LHCN-M2 (cell line): ENCODE data around the gene LIPK. TPM values are rescaled to one million over a fixed set of nuclear protein-coding genes. Genes with fewer than 3 reads are reported as not detected.
"Not testable (repeated sequence)": the region's sequence is repeated elsewhere in the genome, so short reads cannot be mapped to it uniquely, and the experiment has no call there.

Experiments
- DNase-seq: peaks from one replicate; pipeline ENCODE4 v3.0.0-alpha.2; 2012; ENCODE audit warnings: low read depth
- polyA plus RNA-seq: library from polyadenylated mRNA; unstranded; fragments of >200 nt; gene quantifications from one replicate; pipeline ENCODE4 v1.2.1, GENCODE V29; 2012; ENCODE audit warnings: missing spikeins
- total RNA-seq: library from RNA; depleted of rRNA; stranded (reverse); fragments of >200 nt; gene quantifications from 2 replicates; pipeline ENCODE4 v1.2.3, GENCODE V29; 2014; rRNA removed

LIPK gene
- 0.17 TPM in 1 of 2 replicates, not detected in the other for total RNA-seq
- polyA plus RNA-seq, result not detected

DNA sequence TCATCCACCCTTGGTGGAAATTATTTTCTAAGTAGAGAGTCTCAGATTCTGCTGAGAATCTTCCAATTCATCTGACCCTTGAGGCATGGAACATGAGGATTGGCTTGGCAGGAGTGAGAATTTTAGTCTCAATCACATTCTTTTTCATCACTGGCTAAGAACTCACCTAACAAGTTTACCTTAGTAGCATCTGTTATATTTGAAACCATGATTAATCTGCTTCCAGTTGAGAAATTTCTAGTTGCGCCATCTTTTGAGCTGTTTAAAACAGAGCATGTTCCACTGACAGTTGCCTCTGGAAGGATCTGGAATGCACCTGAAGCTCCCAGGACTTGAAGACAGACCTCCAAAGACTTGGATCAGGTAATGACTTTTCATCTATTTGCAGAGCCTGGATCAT lies at the start of gene LIPK:
LIPK (plus strand) TSS at position 292 of the 400 bp plus-strand sequence. CDS start 18,295 bp downstream, outside the sequence.
- no peak for DNase-seq

DNA sequence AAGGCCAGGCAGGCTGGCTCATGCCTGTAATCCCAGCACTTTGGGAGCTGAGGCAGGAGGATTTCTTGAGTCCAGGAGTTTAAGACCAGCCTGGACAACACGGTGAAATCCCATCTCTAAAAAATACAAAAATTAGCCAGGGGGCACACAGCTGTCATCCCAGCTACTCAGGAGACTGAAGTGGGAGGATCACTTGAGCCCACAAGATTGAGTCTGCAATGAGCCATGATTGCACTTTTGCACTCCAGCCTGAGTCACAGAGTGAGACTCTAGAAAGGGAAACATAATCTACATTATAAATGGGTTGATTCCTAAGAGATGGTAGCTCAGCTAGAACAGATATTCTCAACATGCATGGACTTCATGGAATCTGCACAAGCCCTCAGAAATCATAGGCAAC lies 48.1 kb upstream of the LIPK start:
- peak; percentile 77 for DNase-seq

DNA sequence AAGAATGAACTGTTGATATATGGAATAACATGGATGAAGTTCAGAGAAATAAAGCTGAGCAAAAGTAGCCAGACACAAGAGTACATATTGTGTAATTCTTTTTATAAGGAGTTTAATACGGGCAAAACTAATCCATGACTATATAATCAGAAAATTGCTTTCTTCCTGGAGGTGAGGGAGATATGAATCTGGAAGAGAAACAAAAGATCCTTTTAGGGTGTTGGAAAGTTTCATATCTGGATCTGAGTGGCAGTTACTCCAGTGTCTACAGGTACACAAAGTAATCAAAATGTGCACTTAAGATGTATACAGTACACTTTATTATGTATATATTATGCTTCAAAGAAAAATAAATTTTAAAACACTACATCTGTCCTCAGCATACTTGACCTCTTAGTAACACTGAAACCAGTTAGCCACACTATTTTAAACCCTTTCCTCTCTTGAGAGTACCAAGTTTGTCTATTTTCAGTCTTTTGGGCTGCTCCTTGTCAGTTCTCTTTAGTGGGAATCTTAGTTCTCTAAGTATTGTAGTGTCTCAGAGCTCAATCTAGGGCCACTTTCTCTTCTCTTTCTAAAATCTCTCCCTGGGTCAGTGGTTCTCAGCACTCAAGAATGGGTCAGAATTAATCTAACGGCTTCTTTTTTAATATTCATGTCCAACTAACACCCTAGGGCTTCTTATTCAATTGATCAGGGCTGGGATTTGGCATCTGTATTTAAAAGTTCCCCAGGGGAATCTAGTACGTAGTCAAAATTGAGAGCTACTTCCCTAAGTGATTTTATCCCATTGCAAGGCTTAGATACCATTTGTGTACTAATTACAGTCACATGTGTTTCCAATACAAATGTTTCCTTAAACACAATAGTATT lies 46.1 kb upstream of the LIPK start:
- DNase-seq, result peak; percentile 53

DNA sequence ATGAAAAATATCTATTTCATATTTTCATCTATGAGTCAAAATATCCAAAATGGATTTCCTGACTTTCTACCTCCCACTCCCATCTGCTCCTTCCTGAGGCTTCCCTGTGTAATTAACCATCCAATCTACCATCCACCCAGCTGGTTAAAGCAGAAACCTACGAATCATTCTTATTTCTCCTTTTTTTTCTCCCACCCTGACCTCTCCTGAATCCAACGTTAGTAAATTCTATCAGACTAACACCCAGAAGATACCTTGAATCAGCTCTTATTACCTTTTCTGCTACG lies 45.5 kb upstream of the LIPK start:
- no peak for DNase-seq

DNA sequence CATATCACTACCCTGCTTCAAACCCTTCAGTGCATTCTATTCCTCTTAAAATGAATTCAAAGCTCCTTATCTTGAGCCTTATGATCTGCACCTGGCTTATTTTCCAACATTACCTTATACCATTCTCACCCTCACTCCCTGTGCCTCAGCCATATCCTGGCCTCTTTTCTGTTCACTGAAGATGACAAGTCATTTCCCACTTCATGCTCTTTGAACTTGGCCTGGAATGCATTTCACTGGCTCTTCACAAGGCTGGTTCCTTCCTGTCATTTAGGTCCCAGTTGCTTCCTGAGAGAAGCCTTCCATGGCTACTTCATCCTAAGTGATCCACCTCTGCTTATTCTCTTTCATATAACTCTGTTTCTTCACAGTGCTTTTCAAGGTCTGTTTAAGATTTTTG lies 45.0 kb upstream of the LIPK start:
- no peak for DNase-seq

DNA sequence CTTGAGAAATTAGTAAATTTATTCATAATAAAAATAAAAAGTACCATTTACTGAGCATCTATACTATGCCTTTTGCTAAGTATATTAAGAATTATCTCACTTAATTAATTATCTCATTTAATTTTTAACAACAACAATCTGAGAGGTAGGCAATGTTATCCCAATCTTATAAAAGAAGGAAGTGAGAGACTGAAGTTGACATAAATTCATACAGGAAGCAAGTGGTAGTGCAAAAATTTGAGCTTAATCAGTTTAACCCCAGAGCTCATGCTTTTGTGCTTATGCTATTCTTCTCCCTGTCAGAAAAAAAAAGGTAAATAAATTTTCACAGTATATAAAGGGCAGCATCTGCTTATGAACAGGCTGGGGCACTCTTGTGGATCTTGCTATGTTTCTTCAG lies 44.5 kb upstream of the LIPK start:
- DNase-seq, result no peak

- DNase-seq, result not testable (repeated sequence)
Measured at GRCh38 chr10:88663153-88663552, 42.9 kb upstream of the LIPK start.

GRCh38 chr10:88664142-88664541 lies 41.9 kb upstream of the LIPK start, which contains the start of gene LIPF:
Gene LIPF (plus strand): TSS chr10:88664442. CDS start chr10:88667298, 2,856 bp downstream.
- no peak for DNase-seq

DNA sequence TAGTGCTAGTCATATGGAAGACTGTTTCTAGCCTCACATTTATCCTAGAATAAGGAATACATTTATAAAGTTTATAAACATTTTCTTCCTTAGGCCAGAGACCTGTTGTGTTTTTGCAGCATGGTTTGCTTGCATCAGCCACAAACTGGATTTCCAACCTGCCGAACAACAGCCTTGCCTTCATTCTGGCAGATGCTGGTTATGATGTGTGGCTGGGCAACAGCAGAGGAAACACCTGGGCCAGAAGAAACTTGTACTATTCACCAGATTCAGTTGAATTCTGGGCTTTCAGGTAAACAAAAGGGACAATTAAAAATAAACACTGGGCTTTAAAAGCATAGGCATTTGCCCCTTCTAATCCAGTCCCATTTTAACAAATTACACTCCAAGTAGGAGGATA lies 37.6 kb upstream of the LIPK start:
- no peak for DNase-seq

DNA sequence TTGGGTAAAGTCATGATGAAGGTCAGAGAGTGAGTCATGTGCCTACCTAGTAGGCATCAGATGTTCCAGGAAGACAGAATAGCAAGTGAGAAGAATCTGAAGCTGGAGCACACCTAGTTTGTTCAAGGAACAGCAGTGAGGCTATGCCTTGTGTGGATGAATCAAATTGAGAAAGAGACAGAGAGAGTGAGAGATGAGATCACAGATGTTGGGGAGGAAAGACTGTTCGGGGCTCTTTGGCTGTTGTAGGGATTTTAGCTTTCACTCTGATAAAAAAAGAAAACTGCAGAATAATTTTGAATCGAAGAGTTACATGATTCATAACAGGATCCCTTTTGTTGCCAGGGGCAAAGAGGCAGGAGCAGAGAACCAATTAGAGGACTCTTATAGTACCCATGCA lies 35.6 kb upstream of the LIPK start:
- DNase-seq, result no peak

GRCh38 chr10:88672041-88672440 lies 34.0 kb upstream of the LIPK start:
- DNase-seq, result peak; percentile 53

GRCh38 chr10:88676283-88677060 lies 29.6 kb upstream of the LIPK start:
- no peak for DNase-seq

DNA sequence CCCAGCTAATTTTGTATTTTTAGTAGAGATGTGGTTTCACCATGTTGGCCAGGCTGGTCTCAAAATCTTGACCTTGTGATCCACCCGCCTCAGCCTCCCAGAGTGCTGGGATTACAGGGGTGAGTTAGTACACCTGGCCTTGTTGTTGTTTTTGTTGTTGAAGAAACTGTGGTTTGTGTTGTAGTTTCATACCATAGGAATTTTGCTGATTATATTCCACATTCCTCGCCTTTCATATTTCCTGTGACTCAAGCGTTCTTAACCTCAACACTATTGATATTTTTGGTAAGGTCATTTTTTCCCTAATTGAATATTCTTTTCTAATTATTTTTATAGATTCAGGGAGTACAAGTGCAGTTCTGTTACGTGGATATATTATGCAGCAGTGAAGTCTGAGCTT lies 25.1 kb upstream of the LIPK start:
- DNase-seq, result peak; percentile 59

DNA sequence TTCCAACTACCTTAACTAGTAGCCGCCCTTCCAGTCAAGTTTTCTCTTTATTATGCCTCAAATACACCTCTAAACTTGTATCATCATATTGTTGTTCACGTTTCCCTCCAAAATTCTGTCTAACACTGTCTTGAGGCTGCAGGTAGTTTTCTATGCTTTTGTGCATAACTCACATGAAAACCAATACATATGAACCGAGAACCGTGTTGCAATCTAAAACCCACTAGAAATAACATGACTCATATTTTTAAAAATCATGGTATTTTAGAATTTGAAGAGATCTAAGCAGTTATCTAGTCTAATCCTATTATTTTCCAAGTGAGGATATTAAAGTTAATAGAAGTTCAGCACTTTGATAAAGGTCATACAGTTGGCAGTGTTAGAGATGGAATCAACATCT lies 23.6 kb upstream of the LIPK start:
- no peak for DNase-seq

DNA sequence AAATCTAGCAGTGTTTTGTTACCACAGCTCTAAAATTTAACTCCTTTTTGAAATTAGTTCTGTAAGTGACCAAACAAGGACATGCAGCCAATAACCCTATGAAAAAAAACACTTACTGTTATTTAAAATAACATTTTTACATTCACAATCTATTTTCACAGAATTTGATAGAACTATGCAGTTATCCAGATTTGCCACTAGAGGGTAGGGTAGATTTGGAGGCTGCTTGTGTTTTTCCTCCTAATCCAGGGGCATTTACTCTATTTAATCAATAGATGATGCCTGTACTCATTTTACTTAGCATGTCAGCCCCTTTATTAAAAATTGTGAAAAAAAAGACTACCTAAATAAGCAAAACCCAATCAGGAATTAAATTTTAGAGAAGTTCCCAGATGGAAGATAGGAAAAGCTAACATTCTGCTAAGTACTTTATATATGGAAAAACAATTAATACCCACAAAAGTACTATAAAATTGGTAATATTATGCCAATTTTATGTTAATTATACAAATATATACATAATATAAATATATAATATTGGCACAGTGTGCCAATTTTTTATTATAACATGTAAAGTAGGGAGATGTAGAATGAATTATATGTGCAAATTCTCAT lies 18.1 kb upstream of the LIPK start:
- no peak for DNase-seq

DNA sequence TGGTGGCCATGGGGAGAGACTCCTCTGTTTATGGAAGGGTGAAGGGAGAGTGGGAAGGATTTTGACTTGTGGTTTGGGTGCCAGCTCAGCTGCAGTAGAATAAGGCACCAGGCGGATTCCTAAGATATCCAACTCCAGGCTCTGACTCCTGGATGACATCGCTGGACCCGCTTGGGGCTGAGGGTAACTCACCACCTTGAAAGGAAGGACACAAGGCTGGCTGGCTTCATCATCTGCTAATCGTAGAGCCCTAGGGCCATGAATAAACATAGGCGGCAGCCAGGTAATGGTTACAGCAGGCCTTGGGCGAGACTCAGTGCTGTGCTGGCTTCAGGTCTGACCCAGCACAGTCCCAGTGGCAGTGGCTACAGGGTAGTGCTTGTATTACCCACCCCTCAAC lies 16.7 kb upstream of the LIPK start:
- DNase-seq, result no peak

DNA sequence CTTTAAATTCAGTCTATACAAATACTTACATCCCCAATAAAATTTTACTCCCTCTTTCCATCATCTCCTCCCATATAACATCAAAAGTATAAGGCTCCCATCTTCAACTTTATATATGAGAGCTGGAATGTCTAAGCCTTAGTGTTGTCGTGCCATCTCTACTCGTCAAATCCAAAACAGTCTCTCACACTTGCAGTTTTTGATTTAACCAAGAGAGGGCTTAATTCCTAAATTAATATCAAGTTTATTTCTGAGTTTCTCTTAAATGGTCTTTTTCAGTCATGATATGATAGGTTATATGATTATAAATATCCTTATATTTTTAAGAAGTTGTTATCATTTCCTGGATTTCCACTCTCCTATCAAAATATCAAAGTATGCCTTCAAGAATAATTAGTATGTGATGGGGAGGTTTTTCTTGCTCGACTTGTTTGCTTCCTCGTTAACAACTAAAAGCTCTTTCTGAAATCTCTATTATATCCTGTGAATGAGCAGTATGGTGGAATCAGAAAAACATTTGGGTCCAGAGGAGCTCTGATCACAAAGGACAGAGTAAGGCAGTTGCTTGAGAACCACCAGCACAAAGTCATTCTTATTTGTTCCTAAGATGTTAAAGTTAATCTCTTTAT lies 12.5 kb upstream of the LIPK start:
- peak; percentile 43 for DNase-seq

GRCh38 chr10:88702848-88703597 lies 3.0 kb upstream of the LIPK start:
- DNase-seq, result peak; percentile 94

GRCh38 chr10:88707429-88708155 lies 1.5 kb downstream of the LIPK start:
- DNase-seq, result peak; percentile 93

DNA sequence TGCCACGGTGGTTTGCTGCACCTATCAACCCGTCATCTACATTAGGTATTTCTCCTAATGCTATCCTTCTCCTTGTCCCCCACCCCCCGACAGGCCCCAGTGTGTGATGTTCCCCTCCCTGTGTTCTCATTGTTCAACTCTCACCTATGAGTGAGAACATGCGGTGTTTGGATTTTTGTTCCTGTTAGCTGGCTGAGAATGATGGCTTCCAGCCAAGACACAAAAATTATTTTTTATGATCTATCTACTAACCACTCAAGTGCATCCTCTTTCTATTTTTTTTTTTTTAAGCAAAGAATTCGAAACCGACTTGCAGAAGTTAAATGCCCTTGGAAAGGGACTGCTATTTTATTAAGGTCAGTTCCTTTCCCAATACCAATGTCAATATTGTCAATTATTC lies 3.3 kb downstream of the LIPK start:
- DNase-seq, result not testable (repeated sequence)
